AG04449 (cell line): Measurements from ENCODE around the gene AK2.

Experiments used
- CTCF ChIA-PET: fragments of 350-600 bp; formaldehyde crosslinking; extraction: SDS; loops from one replicate; lab custom pipeline; 2021; ENCODE audit warnings: antibody characterized with exemption; lab: Yijun Ruan, JAX
- POLR2A ChIA-PET: fragments of 400-600, 350-600 bp; formaldehyde crosslinking; extraction: SDS; loops from one replicate; lab custom pipeline; 2020; ENCODE audit warnings: antibody characterized with exemption, inconsistent platforms; lab: Yijun Ruan, JAX
- DNase-seq: peaks from one replicate; pipeline ENCODE4 v3.0.0-alpha.2; 2010; ENCODE audit warnings: low read depth, low spot score
- H3K4me3 ChIP-seq: 2 replicates; pipeline ENCODE4 v1.5.1; 2011; ENCODE audit warnings: low read depth, mild to moderate bottlenecking, control low read depth, low read length
- TF ChIP-seq, protein P1 (sequence below): IDR thresholded peaks from one replicate; pipeline ENCODE4 v1.5.1; 2011; ENCODE audit warnings: mild to moderate bottlenecking, moderate library complexity, low read length, control low read depth, inconsistent platforms; ENCODE audit not compliant: insufficient read depth; ENCODE audit errors: missing control alignments

Gene AK2

DNA sequence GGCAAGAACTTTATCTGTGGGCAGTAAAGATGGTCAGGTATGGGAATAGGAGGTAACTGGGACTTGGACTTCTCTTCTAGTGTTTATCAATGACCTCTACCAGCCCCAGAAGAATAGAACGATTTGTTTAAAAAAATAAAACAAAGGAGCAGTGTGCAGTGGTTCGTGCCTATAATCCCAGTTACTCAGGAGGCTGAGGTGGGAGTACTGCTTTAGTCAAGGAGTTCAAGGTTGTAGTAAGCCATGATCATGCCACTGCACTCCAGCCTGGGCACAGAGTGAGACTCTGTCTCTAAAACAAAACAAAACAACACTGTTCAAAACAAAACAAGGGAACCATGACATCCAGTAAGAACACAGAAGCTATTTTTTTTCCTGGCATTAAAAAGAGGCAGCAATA is 76.3 kb downstream of the AK2 start:
- no peak overlapping the region for H3K4me3 ChIP-seq
- POLR2A ChIA-PET = interaction anchor here (0.6 kb wide), 1 partner anchor 41 kb away, joined by 3 read pairs; no protein-coding TSS in a partner anchor

DNA sequence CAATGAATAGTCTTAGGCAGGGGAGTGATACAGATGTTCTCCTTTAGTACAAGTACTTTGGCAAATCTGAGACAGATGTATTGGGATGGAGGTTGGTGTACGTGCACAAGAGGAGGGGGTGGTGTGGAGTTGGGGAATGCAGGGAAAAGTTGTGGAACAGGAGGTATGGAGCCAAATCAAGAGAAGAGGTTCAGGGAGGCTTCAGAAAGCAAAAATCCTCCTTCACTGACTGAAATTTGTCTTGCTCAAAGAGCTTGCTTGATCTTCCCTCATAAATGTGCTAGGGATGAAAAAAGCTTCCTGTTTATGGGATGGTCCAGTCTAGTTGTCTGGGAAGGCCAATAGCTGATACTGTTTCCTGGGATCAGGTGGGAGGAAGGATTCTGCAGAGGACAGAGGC is 77.9 kb downstream of the AK2 start:
- H3K4me3 ChIP-seq = no peak overlapping the region
- no peak for DNase-seq
- ChIA-PET POLR2A (no interaction called here), CTCF (interaction anchor here (0.8 to 1.5 kb wide), 4 partner anchors 21 to 136 kb away, joined by 3 to 4 read pairs (median 3); no protein-coding TSS in a partner anchor)
- TF ChIP-seq, protein P1, sequence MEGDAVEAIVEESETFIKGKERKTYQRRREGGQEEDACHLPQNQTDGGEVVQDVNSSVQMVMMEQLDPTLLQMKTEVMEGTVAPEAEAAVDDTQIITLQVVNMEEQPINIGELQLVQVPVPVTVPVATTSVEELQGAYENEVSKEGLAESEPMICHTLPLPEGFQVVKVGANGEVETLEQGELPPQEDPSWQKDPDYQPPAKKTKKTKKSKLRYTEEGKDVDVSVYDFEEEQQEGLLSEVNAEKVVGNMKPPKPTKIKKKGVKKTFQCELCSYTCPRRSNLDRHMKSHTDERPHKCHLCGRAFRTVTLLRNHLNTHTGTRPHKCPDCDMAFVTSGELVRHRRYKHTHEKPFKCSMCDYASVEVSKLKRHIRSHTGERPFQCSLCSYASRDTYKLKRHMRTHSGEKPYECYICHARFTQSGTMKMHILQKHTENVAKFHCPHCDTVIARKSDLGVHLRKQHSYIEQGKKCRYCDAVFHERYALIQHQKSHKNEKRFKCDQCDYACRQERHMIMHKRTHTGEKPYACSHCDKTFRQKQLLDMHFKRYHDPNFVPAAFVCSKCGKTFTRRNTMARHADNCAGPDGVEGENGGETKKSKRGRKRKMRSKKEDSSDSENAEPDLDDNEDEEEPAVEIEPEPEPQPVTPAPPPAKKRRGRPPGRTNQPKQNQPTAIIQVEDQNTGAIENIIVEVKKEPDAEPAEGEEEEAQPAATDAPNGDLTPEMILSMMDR = no peak

More for the DNA sequence above, 76.3 kb downstream of the AK2 start:
- TF ChIP-seq, protein P1 = no peak
- CTCF ChIA-PET = interaction anchor here (1.1 to 2.4 kb wide), 2 partner anchors 45 to 48 kb away, joined by 3 to 10 read pairs; no protein-coding TSS in a partner anchor
- no peak for DNase-seq
